ENCODE measurements around the gene XPO4. TPM values are rescaled to one million over a fixed set of nuclear protein-coding genes. Genes with fewer than 3 reads are reported as not detected.
"Not testable (repeated sequence)": the region's sequence is repeated elsewhere in the genome, so short reads cannot be mapped to it uniquely, and the experiment has no call there.

XPO4 gene
- 19.5 and 20.6 TPM in 2 replicates for total RNA-seq

DNA sequence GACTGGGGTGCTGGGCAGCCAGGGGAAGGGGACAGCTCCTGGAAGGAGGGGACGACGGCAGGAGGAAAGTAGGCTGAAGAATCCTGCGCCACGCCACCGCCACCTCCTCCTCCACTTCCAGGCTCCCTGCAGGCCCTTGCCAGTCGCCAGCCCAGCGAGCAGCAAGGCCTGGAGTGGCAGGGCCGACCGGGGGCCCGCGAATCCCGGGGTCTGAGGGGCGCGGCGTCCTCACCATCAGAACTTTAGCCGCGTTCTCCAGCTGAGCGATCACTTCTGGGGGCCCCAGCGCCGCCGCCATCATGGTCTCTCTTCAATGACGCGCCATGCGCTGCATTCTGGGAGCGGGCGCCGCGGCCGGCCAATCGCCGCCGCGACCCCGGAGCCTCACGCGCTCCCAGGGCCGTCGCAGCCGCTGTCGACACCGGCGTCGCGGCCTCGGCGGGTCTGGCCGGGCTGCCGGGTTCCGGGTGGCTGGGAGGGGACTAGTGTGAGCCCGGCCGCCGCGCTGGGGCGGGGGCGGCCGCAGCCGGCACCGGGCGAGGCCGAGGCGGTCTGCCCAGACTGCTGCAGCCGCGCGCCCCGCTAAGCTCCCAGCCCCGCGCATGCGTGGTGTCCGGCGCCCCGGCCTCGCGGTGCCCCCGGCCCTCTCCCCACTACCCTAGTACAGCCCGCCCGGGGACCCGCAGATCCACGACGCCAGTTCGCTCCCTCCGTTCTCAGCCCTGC is at the start of gene XPO4:
XPO4 (minus strand) TSS at position 309 of the 726 bp plus-strand sequence; CDS start at position 301, 8 bp downstream.
- Histone ChIP-seq H3K27me3 (ENCODE audit: insufficient read depth, low read length) (no peaks in the 10 kb centered on the region), H4K20me1 (ENCODE audit: insufficient read depth, low read length) (no peaks in the 10 kb centered on the region), H2AFZ (ENCODE audit: low read length) (peak within 1 kb of the TSS; percentile 93), H3K4me3 (ENCODE audit: insufficient read depth, low read length) (peak within 1 kb of the TSS; percentile 87), H3K4me1 (ENCODE audit: insufficient read depth, low read length) (peaks cover 11% of the 10 kb centered on the region), H3K79me2 (ENCODE audit: insufficient read depth, low read length) (peaks cover 48% of the 10 kb centered on the region), H3K9me3 (ENCODE audit: low read depth, low read length) (no peaks in the 10 kb centered on the region), H3K4me2 (ENCODE audit: insufficient read depth, low read length) (peak within 1 kb of the TSS; percentile 87), H3K27ac (ENCODE audit: low read depth, low read length) (peak within 1 kb of the TSS; percentile 66), H3K36me3 (ENCODE audit: insufficient read depth, low read length) (peaks cover 3% of the 10 kb centered on the region)
- DNase-seq (ENCODE audit: insufficient read length, low spot score, missing footprints): peak; percentile 99
- TF ChIP-seq, protein P1, sequence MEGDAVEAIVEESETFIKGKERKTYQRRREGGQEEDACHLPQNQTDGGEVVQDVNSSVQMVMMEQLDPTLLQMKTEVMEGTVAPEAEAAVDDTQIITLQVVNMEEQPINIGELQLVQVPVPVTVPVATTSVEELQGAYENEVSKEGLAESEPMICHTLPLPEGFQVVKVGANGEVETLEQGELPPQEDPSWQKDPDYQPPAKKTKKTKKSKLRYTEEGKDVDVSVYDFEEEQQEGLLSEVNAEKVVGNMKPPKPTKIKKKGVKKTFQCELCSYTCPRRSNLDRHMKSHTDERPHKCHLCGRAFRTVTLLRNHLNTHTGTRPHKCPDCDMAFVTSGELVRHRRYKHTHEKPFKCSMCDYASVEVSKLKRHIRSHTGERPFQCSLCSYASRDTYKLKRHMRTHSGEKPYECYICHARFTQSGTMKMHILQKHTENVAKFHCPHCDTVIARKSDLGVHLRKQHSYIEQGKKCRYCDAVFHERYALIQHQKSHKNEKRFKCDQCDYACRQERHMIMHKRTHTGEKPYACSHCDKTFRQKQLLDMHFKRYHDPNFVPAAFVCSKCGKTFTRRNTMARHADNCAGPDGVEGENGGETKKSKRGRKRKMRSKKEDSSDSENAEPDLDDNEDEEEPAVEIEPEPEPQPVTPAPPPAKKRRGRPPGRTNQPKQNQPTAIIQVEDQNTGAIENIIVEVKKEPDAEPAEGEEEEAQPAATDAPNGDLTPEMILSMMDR (IDR thresholded peaks at IDR 0.05; ENCODE audit: extremely low read depth, low read depth, low read length): no peak

DNA sequence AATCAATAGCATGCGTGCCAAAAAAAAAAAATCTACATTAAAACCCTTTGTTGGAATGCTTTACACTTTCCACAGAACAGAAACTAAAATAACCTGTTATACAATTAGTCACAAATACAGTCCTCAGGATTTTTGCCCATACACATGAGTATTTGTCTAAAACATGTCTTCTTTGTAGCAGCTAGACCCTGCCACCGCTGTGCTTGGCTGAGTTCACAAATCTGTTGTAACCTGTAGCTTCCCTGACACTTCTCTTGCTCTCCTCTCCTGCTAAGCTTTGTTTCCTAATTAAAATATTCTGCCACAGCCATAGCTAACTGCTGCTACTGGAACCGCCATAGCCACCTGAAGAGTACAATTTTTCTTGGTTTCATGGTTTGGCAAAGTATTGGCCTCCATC is 45.5 kb upstream of the XPO4 start:
- H3K79me2 ChIP-seq (ENCODE audit: insufficient read depth, low read length); H3K36me3 ChIP-seq (ENCODE audit: insufficient read depth, low read length); H3K4me1 ChIP-seq (ENCODE audit: insufficient read depth, low read length); H3K27me3 ChIP-seq (ENCODE audit: insufficient read depth, low read length); H3K4me3 ChIP-seq (ENCODE audit: insufficient read depth, low read length); DNase-seq (ENCODE audit: insufficient read length, low spot score, missing footprints); H3K4me2 ChIP-seq (ENCODE audit: insufficient read depth, low read length); H3K27ac ChIP-seq (ENCODE audit: low read depth, low read length); H4K20me1 ChIP-seq (ENCODE audit: insufficient read depth, low read length); H2AFZ ChIP-seq (ENCODE audit: low read length); H3K9me3 ChIP-seq (ENCODE audit: low read depth, low read length): not testable (repeated sequence)

DNA sequence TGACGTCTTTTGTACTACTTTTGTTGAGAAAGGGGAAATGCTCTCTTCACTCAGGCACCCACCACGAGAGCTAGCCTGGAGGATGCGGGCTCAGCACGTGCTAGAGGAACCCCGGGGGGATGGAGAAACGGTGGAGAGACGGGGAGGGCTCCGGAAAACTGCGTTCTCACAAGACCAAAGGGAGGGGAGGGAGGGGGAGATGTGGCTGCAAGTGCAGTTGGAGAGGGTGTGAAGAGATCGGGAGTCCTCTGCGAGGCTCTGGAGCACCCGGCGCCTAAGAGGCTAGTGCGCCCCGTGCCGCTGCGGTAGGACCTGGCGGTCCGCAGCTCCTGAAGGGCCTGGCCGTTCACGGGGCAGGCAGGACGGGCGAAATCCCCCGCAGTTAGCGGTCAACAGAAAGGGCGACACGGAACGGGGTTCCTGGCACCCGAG is 43.4 kb upstream of the XPO4 start:
- DNase-seq (ENCODE audit: insufficient read length, low spot score, missing footprints): peak; percentile 45
- H3K9me3 ChIP-seq (ENCODE audit: low read depth, low read length): no peaks in the 10 kb centered on the region
- peak overlapping the region; percentile 67 for H3K4me3 ChIP-seq (ENCODE audit: insufficient read depth, low read length)
- H3K4me2 ChIP-seq (ENCODE audit: insufficient read depth, low read length): peak overlapping the region; percentile 81
- peaks cover 9% of the 10 kb centered on the region for H3K4me1 ChIP-seq (ENCODE audit: insufficient read depth, low read length)
- no peaks in the 10 kb centered on the region for H4K20me1 ChIP-seq (ENCODE audit: insufficient read depth, low read length)
- no peaks in the 10 kb centered on the region for H3K79me2 ChIP-seq (ENCODE audit: insufficient read depth, low read length)
- H3K36me3 ChIP-seq (ENCODE audit: insufficient read depth, low read length): no peaks in the 10 kb centered on the region
- peak overlapping the region; percentile 94 for H2AFZ ChIP-seq (ENCODE audit: low read length)
- no peaks in the 10 kb centered on the region for H3K27me3 ChIP-seq (ENCODE audit: insufficient read depth, low read length)
- TF ChIP-seq, protein P1 (IDR thresholded peaks at IDR 0.05; ENCODE audit: extremely low read depth, low read depth, low read length): no peak
- no peak overlapping the region for H3K27ac ChIP-seq (ENCODE audit: low read depth, low read length)

DNA sequence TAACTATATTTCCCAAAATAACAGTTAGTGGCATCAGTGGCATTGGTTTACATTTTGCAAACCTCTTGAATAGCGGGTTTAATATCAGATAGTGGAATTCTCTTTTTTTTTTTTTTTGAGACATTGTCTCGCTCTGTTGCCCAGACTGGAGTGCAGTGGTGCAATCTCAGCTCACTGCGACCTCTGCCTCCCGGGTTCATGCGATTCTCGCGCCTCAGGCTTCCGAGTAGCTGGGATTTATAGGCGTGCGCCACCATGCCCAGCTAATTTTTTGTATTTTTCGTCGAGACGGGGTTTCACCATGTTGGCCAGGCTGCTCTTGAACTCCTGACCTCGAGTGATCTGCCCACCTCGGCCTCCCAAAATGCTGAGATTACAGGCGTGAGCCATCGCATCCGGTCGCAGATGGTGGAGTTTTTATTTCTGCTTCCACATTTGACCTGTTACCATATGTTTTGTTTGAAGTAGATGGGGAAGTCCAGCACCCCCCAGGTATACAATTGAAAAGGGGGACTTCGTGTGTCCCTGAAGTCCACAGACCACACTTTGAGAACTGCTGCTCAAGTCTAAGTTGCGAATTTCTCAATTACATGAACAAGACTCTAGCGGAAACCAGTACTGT is 40.5 kb upstream of the XPO4 start:
- Histone ChIP-seq H3K27ac (ENCODE audit: low read depth, low read length) (peak overlapping the region; percentile 82), H3K36me3 (ENCODE audit: insufficient read depth, low read length) (no peaks in the 10 kb centered on the region), H3K4me1 (ENCODE audit: insufficient read depth, low read length) (peaks cover 16% of the 10 kb centered on the region), H3K4me3 (ENCODE audit: insufficient read depth, low read length) (peak overlapping the region; percentile 18), H4K20me1 (ENCODE audit: insufficient read depth, low read length) (no peaks in the 10 kb centered on the region), H3K79me2 (ENCODE audit: insufficient read depth, low read length) (no peaks in the 10 kb centered on the region), H3K4me2 (ENCODE audit: insufficient read depth, low read length) (peak overlapping the region; percentile 83), H3K27me3 (ENCODE audit: insufficient read depth, low read length) (no peaks in the 10 kb centered on the region), H2AFZ (ENCODE audit: low read length) (peak overlapping the region; percentile 86), H3K9me3 (ENCODE audit: low read depth, low read length) (no peaks in the 10 kb centered on the region)
- DNase-seq (ENCODE audit: insufficient read length, low spot score, missing footprints): peak; percentile 47
- TF ChIP-seq, protein P1 (IDR thresholded peaks at IDR 0.05; ENCODE audit: extremely low read depth, low read depth, low read length): no peak

DNA sequence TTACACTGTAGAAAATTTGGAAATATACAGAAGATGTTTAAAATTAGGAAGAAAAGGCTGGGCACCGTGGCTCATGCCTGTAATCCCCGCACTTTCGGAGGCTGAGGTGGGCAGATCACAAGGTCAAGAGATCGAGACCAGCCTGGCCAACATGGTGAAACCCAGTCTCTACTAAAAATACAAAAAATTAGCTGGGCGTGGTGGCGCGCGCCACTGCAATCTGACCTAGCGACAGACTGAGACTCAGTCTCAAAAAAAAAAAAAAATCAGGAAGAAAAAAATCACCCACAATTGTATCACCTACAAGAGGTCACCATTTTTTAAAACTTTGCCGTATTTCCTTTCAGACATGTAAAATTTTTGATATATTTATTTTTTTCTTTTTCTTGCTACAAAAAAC is 38.0 kb upstream of the XPO4 start:
- not testable (repeated sequence) for H3K36me3 ChIP-seq (ENCODE audit: insufficient read depth, low read length); H3K27ac ChIP-seq (ENCODE audit: low read depth, low read length); H4K20me1 ChIP-seq (ENCODE audit: insufficient read depth, low read length); H3K9me3 ChIP-seq (ENCODE audit: low read depth, low read length); H3K4me3 ChIP-seq (ENCODE audit: insufficient read depth, low read length); H3K27me3 ChIP-seq (ENCODE audit: insufficient read depth, low read length); H3K79me2 ChIP-seq (ENCODE audit: insufficient read depth, low read length); DNase-seq (ENCODE audit: insufficient read length, low spot score, missing footprints); H3K4me2 ChIP-seq (ENCODE audit: insufficient read depth, low read length); H2AFZ ChIP-seq (ENCODE audit: low read length)
- H3K4me1 ChIP-seq (ENCODE audit: insufficient read depth, low read length): peaks cover 11% of the 10 kb centered on the region
